ENCODE results near the gene COL9A3. TPM values are rescaled to one million over a fixed set of nuclear protein-coding genes. Genes with fewer than 3 reads are reported as not detected.

The COL9A3 gene
- total RNA-seq, 1 experiment from 2014 or later = 136 TPM

GRCh38 chr20:62889411-62889810, 72.6 kb downstream of the COL9A3 start:
- H3K36me3 Mint-ChIP-seq = peaks cover 78% of the 10 kb centered on the region
- TF ChIP-seq FOXJ3 (CRISPR knock-in tag; IDR thresholded peaks at IDR 0.05; ENCODE audit: borderline replicate concordance) (no peak), JUN (CRISPR knock-in tag; IDR thresholded peaks at IDR 0.05) (no peak), MXD4 (CRISPR knock-in tag; IDR thresholded peaks at IDR 0.05; ENCODE audit: borderline replicate concordance) (no peak), ZNF232 (CRISPR knock-in tag; IDR thresholded peaks at IDR 0.05) (no peak), ZNF532 (CRISPR knock-in tag; IDR thresholded peaks at IDR 0.05; ENCODE audit: borderline replicate concordance) (no peak), ZNF425 (CRISPR knock-in tag; conservative IDR thresholded peaks at IDR 0.05) (no peak), CDX4 (CRISPR knock-in tag; IDR thresholded peaks at IDR 0.05; ENCODE audit: borderline replicate concordance) (no peak), NR2C2 (CRISPR knock-in tag; IDR thresholded peaks at IDR 0.05) (no peak)
- DNase-seq (ENCODE audit: low spot score) = no peak
- peaks cover 26% of the 10 kb centered on the region for H3K4me1 Mint-ChIP-seq
- H3K27ac Mint-ChIP-seq = no peak overlapping the region
- no peaks in the 10 kb centered on the region; the same call in 1 of the 2 replicates for H3K27me3 Mint-ChIP-seq (ENCODE audit: low read depth)
- no peak overlapping the region for H3K4me3 Mint-ChIP-seq
- ChIA-PET POLR2A (no interaction called here), CTCF (interaction anchor here (0.5 to 2.9 kb wide), 2 partner anchors 11 to 43 kb away, joined by 3 to 11 read pairs; no protein-coding TSS in a partner anchor)
- no peaks in the 10 kb centered on the region for H3K9me3 Mint-ChIP-seq
- ATAC-seq = no peak

GRCh38 chr20:62889871-62890270, 73.0 kb downstream of the COL9A3 start:
- Mint-ChIP-seq H3K4me1 (peaks cover 22% of the 10 kb centered on the region), H3K27ac (no peak overlapping the region), H3K4me3 (no peak overlapping the region), H3K36me3 (peaks cover 82% of the 10 kb centered on the region), H3K9me3 (no peaks in the 10 kb centered on the region), H3K27me3 (ENCODE audit: low read depth) (no peaks in the 10 kb centered on the region; the same call in 1 of the 2 replicates)
- CTCF ChIA-PET = interaction anchor here (0.5 to 2.9 kb wide), 2 partner anchors 11 to 43 kb away, joined by 3 to 11 read pairs; no protein-coding TSS in a partner anchor
- POLR2A ChIA-PET = no interaction called here
- TF ChIP-seq ESRRA (CRISPR knock-in tag; IDR thresholded peaks at IDR 0.05; ENCODE audit: borderline replicate concordance) = no peak
- no peak for TF ChIP-seq NFE2L1 (CRISPR knock-in tag; IDR thresholded peaks at IDR 0.05)
- no peak for TF ChIP-seq CDX4 (CRISPR knock-in tag; IDR thresholded peaks at IDR 0.05; ENCODE audit: borderline replicate concordance)
- TF ChIP-seq ZNF121 (CRISPR knock-in tag; IDR thresholded peaks at IDR 0.05) = no peak
- TF ChIP-seq NR3C1 (CRISPR knock-in tag; conservative IDR thresholded peaks at IDR 0.05; ENCODE audit: low read depth) = no peak
- no peak for TF ChIP-seq CTCF (IDR thresholded peaks at IDR 0.05)
- no peak for TF ChIP-seq SP1 (CRISPR knock-in tag; conservative IDR thresholded peaks at IDR 0.05)
- no peak for TF ChIP-seq USF1 (CRISPR knock-in tag; IDR thresholded peaks at IDR 0.05)
- no peak for TF ChIP-seq GTF2I (CRISPR knock-in tag; conservative IDR thresholded peaks at IDR 0.05)
- no peak for TF ChIP-seq ATF2 (CRISPR knock-in tag; IDR thresholded peaks at IDR 0.05; ENCODE audit: borderline replicate concordance, low read depth)
- no peak for TF ChIP-seq CREB1 (CRISPR knock-in tag; IDR thresholded peaks at IDR 0.05)
- TF ChIP-seq IRF2 (CRISPR knock-in tag; IDR thresholded peaks at IDR 0.05; ENCODE audit: borderline replicate concordance, low read depth) = no peak
- no peak for ATAC-seq
- DNase-seq (ENCODE audit: low spot score) = no peak

Data from WTC11 (cell line).